Adrenal gland (tissue), 5 donors: Measurements from ENCODE around the gene PPP1R12B.
"Not testable (repeated sequence)": the region's sequence is repeated elsewhere in the genome, so short reads cannot be mapped to it uniquely, and the experiment has no call there.

Experiments used
- POLR2A ChIP-seq, 2 donors: fragments of 450-650 bp; IDR thresholded peaks; one replicate each; pipeline ENCODE4 v1.6.1; 2017; ENCODE audit warnings: antibody characterized with exemption in 2 of 2, mild to moderate bottlenecking in 2 of 2, moderate library complexity in 1 of 2
- TF ChIP-seq, protein P1 (sequence below), 6 experiments: fragments of 450-650 bp in 4 of 6; fragments of 200-600 bp in 2 of 6; sonication (generic) in 1 of 6; IDR thresholded peaks; 1 replicate in 5 of 6; 2 replicates in 1 of 6; pipeline versions ENCODE4 v1.5.1 to v1.8.0; 2016 to 2021; ENCODE audit warnings: antibody characterized with exemption in 6 of 6, mild to moderate bottlenecking in 2 of 6, moderate library complexity in 1 of 6
- donor health status: DM: no; HTN: no; CAD: no.

DNA sequence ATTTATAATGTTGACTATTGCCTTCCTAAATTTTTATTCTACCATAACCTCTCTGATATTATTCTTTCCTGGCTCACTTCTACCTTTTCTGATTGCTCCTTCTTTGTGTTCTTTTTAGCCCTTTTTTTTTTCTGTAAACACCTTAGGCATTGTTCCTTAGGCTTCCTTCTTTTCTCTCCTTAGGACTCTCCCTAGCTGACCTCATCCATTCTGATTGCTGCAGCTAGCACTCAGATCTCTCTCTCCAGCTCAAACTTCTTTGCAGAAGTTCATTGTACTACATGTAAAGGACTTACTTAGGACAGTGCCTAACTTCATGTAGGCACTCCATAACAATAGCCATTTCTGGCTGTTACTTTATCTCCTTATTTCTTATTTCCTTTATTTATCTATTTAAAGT lies 117.8 kb downstream of the PPP1R12B start:
- TF ChIP-seq, protein P1, sequence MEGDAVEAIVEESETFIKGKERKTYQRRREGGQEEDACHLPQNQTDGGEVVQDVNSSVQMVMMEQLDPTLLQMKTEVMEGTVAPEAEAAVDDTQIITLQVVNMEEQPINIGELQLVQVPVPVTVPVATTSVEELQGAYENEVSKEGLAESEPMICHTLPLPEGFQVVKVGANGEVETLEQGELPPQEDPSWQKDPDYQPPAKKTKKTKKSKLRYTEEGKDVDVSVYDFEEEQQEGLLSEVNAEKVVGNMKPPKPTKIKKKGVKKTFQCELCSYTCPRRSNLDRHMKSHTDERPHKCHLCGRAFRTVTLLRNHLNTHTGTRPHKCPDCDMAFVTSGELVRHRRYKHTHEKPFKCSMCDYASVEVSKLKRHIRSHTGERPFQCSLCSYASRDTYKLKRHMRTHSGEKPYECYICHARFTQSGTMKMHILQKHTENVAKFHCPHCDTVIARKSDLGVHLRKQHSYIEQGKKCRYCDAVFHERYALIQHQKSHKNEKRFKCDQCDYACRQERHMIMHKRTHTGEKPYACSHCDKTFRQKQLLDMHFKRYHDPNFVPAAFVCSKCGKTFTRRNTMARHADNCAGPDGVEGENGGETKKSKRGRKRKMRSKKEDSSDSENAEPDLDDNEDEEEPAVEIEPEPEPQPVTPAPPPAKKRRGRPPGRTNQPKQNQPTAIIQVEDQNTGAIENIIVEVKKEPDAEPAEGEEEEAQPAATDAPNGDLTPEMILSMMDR (IDR thresholded peaks at IDR 0.05): not testable (repeated sequence)
- TF ChIP-seq POLR2A (IDR thresholded peaks at IDR 0.05): not testable (repeated sequence)
